H1 (cell line): ENCODE results near the gene USP35.

Experiments used
- CHD2 ChIP-seq: IDR thresholded peaks from 2 replicates; pipeline ENCODE4 v1.6.1; 2012; ENCODE audit warnings: low read length, improper control_type of control experiment
- EZH2 ChIP-seq: fragments of 200-600 bp; sonication (generic); IDR thresholded peaks from 2 replicates; pipeline ENCODE4 v1.7.1; 2012; ENCODE audit warnings: low read depth, mild to moderate bottlenecking, moderate library complexity, low read length, inconsistent platforms; ENCODE audit not compliant: severe bottlenecking
- HDAC6 ChIP-seq: IDR thresholded peaks from one replicate; pipeline ENCODE4 v1.7.1; 2012; ENCODE audit warnings: low read depth, mild to moderate bottlenecking, inconsistent platforms, low read length, moderate library complexity
- JUN ChIP-seq: IDR thresholded peaks from 2 replicates; pipeline ENCODE4 v1.6.1; 2011; ENCODE audit warnings: low read depth, mild to moderate bottlenecking, improper control_type of control experiment, low read length
- MAFK ChIP-seq: IDR thresholded peaks from 2 replicates; pipeline ENCODE4 v1.6.1; 2012; ENCODE audit warnings: low read depth, mild to moderate bottlenecking, improper control_type of control experiment, low read length
- TAF1 ChIP-seq: IDR thresholded peaks from 2 replicates; pipeline ENCODE4 v1.6.1; 2011; ENCODE audit warnings: mild to moderate bottlenecking, low read depth, low read length
- TF ChIP-seq, protein P1 (sequence below), 3 experiments: IDR thresholded peaks; 1 replicate in 2 of 3; 2 replicates in 1 of 3; pipeline versions ENCODE4 v1.5.1 to v1.6.1; 2011; ENCODE audit warnings: low read length in 3 of 3, mild to moderate bottlenecking in 3 of 3, inconsistent platforms in 2 of 3, low read depth in 1 of 3, moderate library complexity in 1 of 3; ENCODE audit not compliant: insufficient read depth in 1 of 3; ENCODE audit errors: control extremely low read depth in 1 of 3

DNA sequence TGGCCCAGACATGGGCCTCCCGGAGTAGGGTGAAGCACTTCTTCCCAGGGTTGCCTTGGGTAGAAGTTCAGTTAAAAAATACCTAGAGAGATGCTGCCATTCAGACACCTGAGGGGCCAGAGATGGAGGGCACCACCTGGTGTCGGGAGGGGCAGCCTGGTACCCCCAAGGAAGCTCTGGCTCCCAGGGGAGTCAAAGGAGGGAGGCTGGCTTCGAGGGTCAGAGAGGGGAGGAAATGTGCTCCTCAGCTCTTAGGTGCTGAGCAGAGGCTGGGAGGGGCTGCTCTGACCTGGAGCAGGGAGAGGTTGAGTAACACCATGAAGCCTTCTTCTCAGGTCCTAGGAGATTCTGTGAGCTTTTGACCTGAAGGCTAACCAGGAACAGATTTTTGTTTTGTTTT, 1.1 kb downstream of the USP35 start:
- TF ChIP-seq, protein P1, sequence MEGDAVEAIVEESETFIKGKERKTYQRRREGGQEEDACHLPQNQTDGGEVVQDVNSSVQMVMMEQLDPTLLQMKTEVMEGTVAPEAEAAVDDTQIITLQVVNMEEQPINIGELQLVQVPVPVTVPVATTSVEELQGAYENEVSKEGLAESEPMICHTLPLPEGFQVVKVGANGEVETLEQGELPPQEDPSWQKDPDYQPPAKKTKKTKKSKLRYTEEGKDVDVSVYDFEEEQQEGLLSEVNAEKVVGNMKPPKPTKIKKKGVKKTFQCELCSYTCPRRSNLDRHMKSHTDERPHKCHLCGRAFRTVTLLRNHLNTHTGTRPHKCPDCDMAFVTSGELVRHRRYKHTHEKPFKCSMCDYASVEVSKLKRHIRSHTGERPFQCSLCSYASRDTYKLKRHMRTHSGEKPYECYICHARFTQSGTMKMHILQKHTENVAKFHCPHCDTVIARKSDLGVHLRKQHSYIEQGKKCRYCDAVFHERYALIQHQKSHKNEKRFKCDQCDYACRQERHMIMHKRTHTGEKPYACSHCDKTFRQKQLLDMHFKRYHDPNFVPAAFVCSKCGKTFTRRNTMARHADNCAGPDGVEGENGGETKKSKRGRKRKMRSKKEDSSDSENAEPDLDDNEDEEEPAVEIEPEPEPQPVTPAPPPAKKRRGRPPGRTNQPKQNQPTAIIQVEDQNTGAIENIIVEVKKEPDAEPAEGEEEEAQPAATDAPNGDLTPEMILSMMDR (IDR thresholded peaks at IDR 0.05; ENCODE audit: control extremely low read depth in 1 of 3, insufficient read depth in 1 of 3, low read depth in 1 of 3, low read length in 3 of 3) = no peak
- TF ChIP-seq JUN = no peak
- no peak for TF ChIP-seq EZH2
- TF ChIP-seq TAF1 = no peak
- TF ChIP-seq CHD2 = no peak
- TF ChIP-seq HDAC6 = no peak
- TF ChIP-seq MAFK = no peak
